Astrocyte (in vitro differentiated cells and primary cell): ENCODE results near the gene PEX14. TPM values are rescaled to one million over a fixed set of nuclear protein-coding genes. Genes with fewer than 3 reads are reported as not detected.

ENCODE experiments used
- DNase-seq: peaks from one replicate; pipeline ENCODE4 v3.0.0-alpha.2; 2010; ENCODE audit warnings: low read depth
- FAIRE-seq: peaks from 2 replicates; lab custom pipeline; 2011; peaks lifted over from hg19 to GRCh38; lab: Jason Lieb, UNC
- H2AFZ ChIP-seq: 2 replicates; pipeline ENCODE4 v1.6.0; 2012; ENCODE audit warnings: low read depth, low read length, inconsistent platforms
- H3K27ac ChIP-seq: 2 replicates; pipeline ENCODE4 v1.5.1; 2011; ENCODE audit warnings: low read depth, low read length, inconsistent platforms
- H3K27me3 ChIP-seq: 2 replicates; pipeline ENCODE4 v1.6.0; 2011; ENCODE audit warnings: low read length, inconsistent platforms; ENCODE audit not compliant: insufficient read depth
- H3K36me3 ChIP-seq: 2 replicates; pipeline ENCODE4 v1.5.1; 2011; ENCODE audit warnings: low read length, inconsistent platforms; ENCODE audit not compliant: insufficient read depth
- H3K4me1 ChIP-seq: 2 replicates; pipeline ENCODE4 v1.5.1; 2011; ENCODE audit warnings: low read length, inconsistent platforms; ENCODE audit not compliant: insufficient read depth
- H3K4me2 ChIP-seq: 2 replicates; pipeline ENCODE4 v1.6.0; 2012; ENCODE audit warnings: low read length, inconsistent platforms
- H3K4me3 ChIP-seq: 2 replicates; pipeline ENCODE4 v1.5.1; 2011; ENCODE audit warnings: low read depth, mild to moderate bottlenecking, low read length, inconsistent platforms; ENCODE audit not compliant: insufficient read depth
- H3K79me2 ChIP-seq: 2 replicates; pipeline ENCODE4 v1.6.0; 2012; ENCODE audit warnings: mild to moderate bottlenecking, low read length, inconsistent platforms; ENCODE audit not compliant: insufficient read depth
- H3K9ac ChIP-seq: 2 replicates; pipeline ENCODE4 v1.6.0; 2012; ENCODE audit warnings: mild to moderate bottlenecking, low read length, inconsistent platforms
- H3K9me3 ChIP-seq: 2 replicates; pipeline ENCODE4 v1.5.1; 2012; ENCODE audit warnings: low read depth, mild to moderate bottlenecking, low read length, inconsistent platforms; ENCODE audit not compliant: insufficient read depth
- H4K20me1 ChIP-seq: 2 replicates; pipeline ENCODE4 v1.6.0; 2012; ENCODE audit warnings: low read length, inconsistent platforms; ENCODE audit not compliant: insufficient read depth
- H3K27ac Mint-ChIP-seq: one replicate; pipeline ENCODE4 v1.8.0; 2021; ENCODE audit warnings: mild to moderate bottlenecking, mixed read lengths; ENCODE audit not compliant: unreplicated experiment
- H3K27me3 Mint-ChIP-seq: one replicate; pipeline ENCODE4 v1.8.0; 2021; ENCODE audit warnings: low read depth, mixed read lengths; ENCODE audit not compliant: unreplicated experiment
- H3K36me3 Mint-ChIP-seq: one replicate; pipeline ENCODE4 v1.8.0; 2021; ENCODE audit warnings: low read depth, mixed read lengths; ENCODE audit not compliant: unreplicated experiment
- H3K4me1 Mint-ChIP-seq: one replicate; pipeline ENCODE4 v1.8.0; 2021; ENCODE audit warnings: low read depth, mixed read lengths; ENCODE audit not compliant: unreplicated experiment
- H3K4me3 Mint-ChIP-seq: one replicate; pipeline ENCODE4 v1.8.0; 2021; ENCODE audit warnings: mild to moderate bottlenecking, moderate library complexity, mixed read lengths; ENCODE audit not compliant: unreplicated experiment
- H3K9me3 Mint-ChIP-seq: one replicate; pipeline ENCODE4 v1.8.0; 2021; ENCODE audit warnings: mild to moderate bottlenecking, mixed read lengths; ENCODE audit not compliant: unreplicated experiment
- CTCF ChIP-seq: IDR thresholded peaks from 2 replicates; pipeline ENCODE4 v1.5.1; 2011; ENCODE audit warnings: low read depth, mild to moderate bottlenecking, inconsistent platforms, low read length, moderate library complexity; ENCODE audit not compliant: insufficient read depth
- EZH2 ChIP-seq: IDR thresholded peaks from 2 replicates; pipeline ENCODE4 v1.6.1; 2012; ENCODE audit warnings: mild to moderate bottlenecking, low read length, inconsistent platforms; ENCODE audit not compliant: insufficient read depth
- total RNA-seq: library from RNA; stranded (reverse); gene quantifications from 2 replicates; pipeline ENCODE4 v1.2.1, GENCODE V29; 2021

Gene PEX14
- total RNA-seq, 1 donor from 2014 or later = 23.3 TPM

GRCh38 chr1:10607228-10607627 is 132.5 kb downstream of the PEX14 start:
- TF ChIP-seq CTCF (no peak), EZH2 (no peak)
- no peaks in the 10 kb centered on the region for H3K9me3 ChIP-seq
- H4K20me1 ChIP-seq = peaks cover 20% of the 10 kb centered on the region
- H3K36me3 ChIP-seq = no peaks in the 10 kb centered on the region
- Mint-ChIP-seq H3K4me1 (peaks cover 10% of the 10 kb centered on the region), H3K36me3 (peaks cover 4% of the 10 kb centered on the region), H3K27ac (no peak overlapping the region), H3K4me3 (no peak overlapping the region), H3K27me3 (no peaks in the 10 kb centered on the region), H3K9me3 (peaks cover 3% of the 10 kb centered on the region)
- no peaks in the 10 kb centered on the region for H3K27me3 ChIP-seq
- DNase-seq = no peak
- H2AFZ ChIP-seq = no peak overlapping the region
- no peak overlapping the region for H3K4me2 ChIP-seq
- H3K9ac ChIP-seq = no peak overlapping the region
- no peaks in the 10 kb centered on the region for H3K4me1 ChIP-seq
- FAIRE-seq = no peak
- H3K27ac ChIP-seq = no peak overlapping the region
- no peak overlapping the region for H3K4me3 ChIP-seq
- H3K79me2 ChIP-seq = no peaks in the 10 kb centered on the region

GRCh38 chr1:10608690-10609089 is 133.9 kb downstream of the PEX14 start:
- Mint-ChIP-seq H3K9me3 (peaks cover 3% of the 10 kb centered on the region), H3K27me3 (no peaks in the 10 kb centered on the region), H3K27ac (no peak overlapping the region), H3K4me3 (no peak overlapping the region), H3K4me1 (peaks cover 10% of the 10 kb centered on the region), H3K36me3 (peaks cover 4% of the 10 kb centered on the region)
- H3K27me3 ChIP-seq = no peaks in the 10 kb centered on the region
- FAIRE-seq (no peak), DNase-seq (no peak)
- H3K36me3 ChIP-seq = no peaks in the 10 kb centered on the region
- no peak overlapping the region for H2AFZ ChIP-seq
- no peak overlapping the region for H3K4me2 ChIP-seq
- H3K79me2 ChIP-seq = peaks cover 3% of the 10 kb centered on the region
- no peaks in the 10 kb centered on the region for H3K4me1 ChIP-seq
- H3K9me3 ChIP-seq = no peaks in the 10 kb centered on the region
- H3K9ac ChIP-seq = no peak overlapping the region
- no peak overlapping the region for H3K4me3 ChIP-seq
- no peak overlapping the region for H3K27ac ChIP-seq
- H4K20me1 ChIP-seq = peaks cover 34% of the 10 kb centered on the region
- no peak for TF ChIP-seq EZH2
- no peak for TF ChIP-seq CTCF

GRCh38 chr1:10610901-10611600 is 136.3 kb downstream of the PEX14 start:
- no peaks in the 10 kb centered on the region for H3K9me3 ChIP-seq
- peaks cover 8% of the 10 kb centered on the region for H3K4me1 ChIP-seq
- TF ChIP-seq EZH2 = no peak
- no peak for TF ChIP-seq CTCF
- H3K4me3 ChIP-seq = no peak overlapping the region
- Mint-ChIP-seq H3K27ac (no peak overlapping the region), H3K4me3 (no peak overlapping the region), H3K9me3 (no peaks in the 10 kb centered on the region), H3K36me3 (peaks cover 2% of the 10 kb centered on the region), H3K27me3 (no peaks in the 10 kb centered on the region), H3K4me1 (peaks cover 4% of the 10 kb centered on the region)
- H3K27me3 ChIP-seq = no peaks in the 10 kb centered on the region
- no peak overlapping the region for H3K9ac ChIP-seq
- DNase-seq = no peak
- no peak overlapping the region for H2AFZ ChIP-seq
- H3K36me3 ChIP-seq = no peaks in the 10 kb centered on the region
- peaks cover 3% of the 10 kb centered on the region for H3K79me2 ChIP-seq
- H3K27ac ChIP-seq = no peak overlapping the region
- H3K4me2 ChIP-seq = no peak overlapping the region
- no peak for FAIRE-seq
- peaks cover 54% of the 10 kb centered on the region for H4K20me1 ChIP-seq
